CD14-positive monocyte (primary cell): ENCODE results near the gene LIMK1. TPM values are rescaled to one million over a fixed set of nuclear protein-coding genes. Genes with fewer than 3 reads are reported as not detected.

ENCODE experiments used
- DNase-seq, 3 donors: peaks; one replicate each; pipeline ENCODE4 v3.0.0-alpha.2; 2011 to 2022
- H2AFZ ChIP-seq: 2 replicates; pipeline ENCODE4 v1.6.0; 2012; ENCODE audit warnings: mild to moderate bottlenecking, low read depth, low read length, inconsistent platforms; ENCODE audit not compliant: insufficient read depth, poor library complexity, severe bottlenecking
- H3K27ac ChIP-seq, 2 donors: 1 replicate in 1 of 2; 2 replicates in 1 of 2; pipeline ENCODE4 v1.5.1; 2012 to 2013; ENCODE audit warnings: low read length in 2 of 2, control low read depth in 1 of 2, inconsistent platforms in 1 of 2, low read depth in 1 of 2, mild to moderate bottlenecking in 1 of 2
- H3K27me3 ChIP-seq, 2 donors: one replicate each; pipeline versions ENCODE4 v1.6.0 to v1.6.1; 2011 to 2013; ENCODE audit warnings: low read length in 2 of 2; ENCODE audit not compliant: control insufficient read depth in 2 of 2, insufficient read depth in 2 of 2
- H3K36me3 ChIP-seq, 2 donors: replicated peaks in 1 of 2; 1 replicate in 1 of 2; 2 replicates in 1 of 2; pipeline versions ENCODE4 v1.5.1 to v1.6.1; 2012 to 2013; ENCODE audit warnings: low read length in 2 of 2, control low read depth in 1 of 2, inconsistent platforms in 1 of 2, mild to moderate bottlenecking in 1 of 2; ENCODE audit not compliant: insufficient read depth in 2 of 2, control insufficient read depth in 1 of 2
- H3K4me1 ChIP-seq, 2 donors: 1 replicate in 1 of 2; 2 replicates in 1 of 2; pipeline versions ENCODE4 v1.5.1 to v1.6.1; 2012 to 2013; ENCODE audit warnings: low read length in 2 of 2, control low read depth in 1 of 2, inconsistent platforms in 1 of 2, mild to moderate bottlenecking in 1 of 2, moderate library complexity in 1 of 2; ENCODE audit not compliant: insufficient read depth in 2 of 2, control insufficient read depth in 1 of 2
- H3K4me2 ChIP-seq: replicated peaks from 2 replicates; pipeline ENCODE3; 2012; ENCODE audit warnings: low read length, moderate library complexity, mild to moderate bottlenecking; ENCODE audit not compliant: poor library complexity, severe bottlenecking; ENCODE audit errors: extremely low read depth
- H3K4me3 ChIP-seq, 3 experiments: fragments of 200-600 bp in 1 of 3; sonication (generic) in 1 of 3; replicated peaks in 1 of 3; 1 replicate in 2 of 3; 2 replicates in 1 of 3; pipeline ENCODE4 v1.5.1; 2011 to 2013; ENCODE audit warnings: low read length in 3 of 3, mild to moderate bottlenecking in 3 of 3, control low read depth in 2 of 3, low read depth in 2 of 3, inconsistent platforms in 1 of 3, moderate library complexity in 1 of 3
- H3K79me2 ChIP-seq: 2 replicates; pipeline ENCODE4 v1.6.0; 2012; ENCODE audit warnings: mild to moderate bottlenecking, control low read depth, inconsistent platforms, low read length, moderate library complexity; ENCODE audit not compliant: insufficient read depth
- H3K9ac ChIP-seq: 2 replicates; pipeline ENCODE4 v1.6.0; 2017; ENCODE audit warnings: low read length, mild to moderate bottlenecking; ENCODE audit not compliant: insufficient read depth, poor library complexity, severe bottlenecking
- H3K9me3 ChIP-seq, 2 donors: replicated peaks in 1 of 2; 1 replicate in 1 of 2; 2 replicates in 1 of 2; pipeline versions ENCODE4 v1.5.1 to v1.6.1; 2012 to 2013; ENCODE audit warnings: low read length in 2 of 2, control low read depth in 1 of 2; ENCODE audit not compliant: control insufficient read depth in 1 of 2, insufficient read depth in 1 of 2
- H4K20me1 ChIP-seq: 2 replicates; pipeline ENCODE4 v1.6.0; 2012; ENCODE audit warnings: mild to moderate bottlenecking, low read length, control low read depth, moderate library complexity; ENCODE audit not compliant: insufficient read depth
- H3K27ac Mint-ChIP-seq, 7 donors: one replicate each; pipeline ENCODE4 v1.8.0; 2020; ENCODE audit warnings: mild to moderate bottlenecking in 7 of 7, mixed read lengths in 7 of 7, moderate library complexity in 6 of 7, inconsistent platforms in 2 of 7
- H3K27me3 Mint-ChIP-seq, 3 donors: one replicate each; pipeline ENCODE4 v1.8.0; 2021 to 2022; ENCODE audit warnings: low read depth in 3 of 3, mild to moderate bottlenecking in 3 of 3, mixed read lengths in 3 of 3, moderate library complexity in 3 of 3, inconsistent platforms in 1 of 3
- H3K36me3 Mint-ChIP-seq, 2 donors: one replicate each; pipeline ENCODE4 v1.8.0; 2020; ENCODE audit warnings: mixed read lengths in 2 of 2, inconsistent platforms in 1 of 2, mild to moderate bottlenecking in 1 of 2
- H3K4me1 Mint-ChIP-seq: one replicate; pipeline ENCODE4 v1.8.0; 2020; ENCODE audit warnings: mild to moderate bottlenecking, mixed read lengths
- H3K4me3 Mint-ChIP-seq, 2 donors: one replicate each; pipeline ENCODE4 v1.8.0; 2020; ENCODE audit warnings: mild to moderate bottlenecking in 2 of 2, mixed read lengths in 2 of 2, moderate library complexity in 1 of 2
- H3K9me3 Mint-ChIP-seq, 7 donors: one replicate each; pipeline ENCODE4 v1.8.0; 2020 to 2022; ENCODE audit warnings: mixed read lengths in 7 of 7, mild to moderate bottlenecking in 6 of 7, moderate library complexity in 6 of 7, inconsistent platforms in 2 of 7
- CTCF ChIP-seq: fragments of 200-600 bp; IDR thresholded peaks from one replicate; pipeline ENCODE4 v1.8.0; 2022; ENCODE audit warnings: antibody characterized with exemption, mild to moderate bottlenecking
- WGBS: methylation state at CpG from one replicate; pipeline ENCODE4 v1.1.5; 2013; ENCODE audit warnings: missing lambda C conversion rate; ENCODE audit not compliant: insufficient coverage; 5-methylcytosine and 5-hydroxymethylcytosine counted together
- intact Hi-C, 2 donors: fragments of 100-400 bp; cut with micrococcal nuclease; formaldehyde crosslinking; loops; one replicate each; pipeline versions ENCODE4 v1.15.0 to v1.15.1; 2023
- polyA plus RNA-seq, 3 donors: library from polyadenylated mRNA; depleted of rRNA in 1 of 3; unstranded in 2 of 3; stranded (reverse) in 1 of 3; fragments of 300-500 nt in 2 of 3; fragments of >200 nt in 1 of 3; fragmentation: Illumina TruSeq in 2 of 3; gene quantifications; 1 replicate in 2 of 3; 2 replicates in 1 of 3; pipeline ENCODE4 v1.2.3, GENCODE V29; 2012 to 2021

LIMK1 gene
- polyA plus RNA-seq, 3 donors, result 12.6 to 30.2 (median 13.9) TPM

GRCh38 chr7:74078461-74078860 lies 5.1 kb upstream of the LIMK1 start:
- WGBS, result 100% methylated on average over 2 of the region's 2 CpGs
- Mint-ChIP-seq H3K9me3 (no peaks in the 10 kb centered on the region), H3K27me3 (peaks cover 0 to 3% (median 0%) of the 10 kb centered on the region in 3 donors), H3K36me3 (no peaks in the 10 kb centered on the region), H3K4me1 (peaks cover 2% of the 10 kb centered on the region), H3K27ac (no peak overlapping the region), H3K4me3 (no peak overlapping the region)
- Histone ChIP-seq H3K27ac (no peak overlapping the region), H4K20me1 (no peaks in the 10 kb centered on the region), H3K79me2 (no peaks in the 10 kb centered on the region), H3K4me2 (no peak overlapping the region), H3K9me3 (no peaks in the 10 kb centered on the region), H3K4me1 (peaks cover 5 to 6% of the 10 kb centered on the region in 2 donors), H3K27me3 (no peaks in the 10 kb centered on the region), H3K9ac (no peak overlapping the region), H3K4me3 (no peak overlapping the region), H2AFZ (no peak overlapping the region), H3K36me3 (no peaks in the 10 kb centered on the region)
- no peak for TF ChIP-seq CTCF
- no peak for DNase-seq
- intact Hi-C loops, result no loop called here

- no peaks in the 10 kb centered on the region for H3K9me3 Mint-ChIP-seq
- H3K27ac Mint-ChIP-seq, result peak overlapping the region in 1 of 7 donors; percentile 54
- H3K4me1 Mint-ChIP-seq, result peaks cover 11% of the 10 kb centered on the region
- TF ChIP-seq CTCF, result no peak
- H3K79me2 ChIP-seq, result no peaks in the 10 kb centered on the region
- H3K27ac ChIP-seq, result no peak overlapping the region
- peak overlapping the region; percentile 78 for H3K4me2 ChIP-seq
- peak overlapping the region; percentile 16 to 39 for H3K4me3 Mint-ChIP-seq
- DNase-seq, result no peak
- 88% methylated on average over 3 of the region's 9 CpGs for WGBS
- H3K9ac ChIP-seq, result no peak overlapping the region
- no peaks in the 10 kb centered on the region for H3K36me3 ChIP-seq
- H3K4me1 ChIP-seq, result peaks cover 13 to 18% of the 10 kb centered on the region in 2 donors
- intact Hi-C loops, result no loop called here
- no peaks in the 10 kb centered on the region for H3K27me3 ChIP-seq
- peaks cover 0 to 3% (median 2%) of the 10 kb centered on the region in 3 donors for H3K27me3 Mint-ChIP-seq
- H4K20me1 ChIP-seq, result peaks cover 4% of the 10 kb centered on the region
- H3K36me3 Mint-ChIP-seq, result peaks cover under 1 to 17% of the 10 kb centered on the region in 2 donors
- H3K4me3 ChIP-seq, result peak overlapping the region in 1 of 3 experiments; percentile 68
- no peaks in the 10 kb centered on the region for H3K9me3 ChIP-seq
- H2AFZ ChIP-seq, result peak overlapping the region; percentile 74
These were observed 861 bp upstream of the LIMK1 start for GRCh38 chr7:74082770-74083116.
